GM12878 (cell line): Measurements from ENCODE around the gene TCF4. TPM values are rescaled to one million over a fixed set of nuclear protein-coding genes. Genes with fewer than 3 reads are reported as not detected.
A peak's percentile ranks its signal among the peaks of the same experiment; 100 is the strongest.

Experiments used
- ATAC-seq: fragments of 200-7000 bp; cut with Tn5 transposase; 3 replicates; pipeline ENCODE4 v1.9.1; 2020; ENCODE audit warnings: mild to moderate bottlenecking, moderate library complexity
- BruUV-seq: library from RNA; stranded (reverse); fragments of 400-500 nt; replicated peaks from 2 replicates; lab custom pipeline; 2021; lab: Mats Ljungman, UMichigan
- CTCF ChIA-PET: fragments of 300-600 bp; sonication (Branson Sonifier 250); formaldehyde crosslinking; extraction: SDS; loops from one replicate; lab custom pipeline; 2021; ENCODE audit warnings: inconsistent platforms; lab: Yijun Ruan, JAX
- POLR2A ChIA-PET: fragments of 350-600 bp; formaldehyde crosslinking; extraction: SDS; loops from one replicate; lab custom pipeline; 2021; ENCODE audit warnings: inconsistent platforms; lab: Charles Lee
- RAD21 ChIA-PET: fragments of 300-600 bp; sonication (Branson Sonifier 250); formaldehyde crosslinking; loops from one replicate; lab custom pipeline; 2023; ENCODE audit warnings: antibody characterized with exemption; ENCODE audit not compliant: unreplicated experiment; lab: Charles Lee
- SMC1A ChIA-PET: fragments of 300-600 bp; sonication (Branson Sonifier 250); formaldehyde crosslinking; loops from one replicate; lab custom pipeline; 2023; ENCODE audit not compliant: unreplicated experiment, uncharacterized antibody; lab: Charles Lee
- DNase-seq: peaks from one replicate; pipeline ENCODE4 v3.0.0-alpha.2; 2011; ENCODE audit warnings: low read depth, low spot score
- FAIRE-seq: peaks from 3 replicates; lab custom pipeline; 2011; peaks lifted over from hg19 to GRCh38; lab: Jason Lieb, UNC
- H2AFZ ChIP-seq: 2 replicates; pipeline ENCODE4 v1.6.0; 2011; ENCODE audit warnings: low read depth, low read length, control low read depth; ENCODE audit not compliant: control insufficient read depth
- H3K27ac ChIP-seq: 2 replicates; pipeline ENCODE4 v1.5.1; 2011; ENCODE audit warnings: control low read depth; ENCODE audit not compliant: control insufficient read depth, insufficient read depth
- H3K27me3 ChIP-seq, 2 experiments: replicated peaks in 1 of 2; 2 replicates each; pipeline versions ENCODE4 v1.6.0 to v1.6.1; 2011; ENCODE audit warnings: low read length in 1 of 2; ENCODE audit not compliant: control insufficient read depth in 2 of 2, insufficient read depth in 2 of 2
- H3K36me3 ChIP-seq, 2 experiments: 2 replicates each; pipeline ENCODE4 v1.5.1; 2011; ENCODE audit warnings: low read length in 1 of 2; ENCODE audit not compliant: control insufficient read depth in 2 of 2, insufficient read depth in 2 of 2
- H3K4me1 ChIP-seq: 2 replicates; pipeline ENCODE4 v1.6.1; 2011; ENCODE audit warnings: mild to moderate bottlenecking, low read length, moderate library complexity, mixed read lengths; ENCODE audit not compliant: control insufficient read depth, insufficient read depth
- H3K4me2 ChIP-seq: 2 replicates; pipeline ENCODE4 v1.6.0; 2011; ENCODE audit warnings: control low read depth; ENCODE audit not compliant: control insufficient read depth, insufficient read depth
- H3K4me3 ChIP-seq: fragments of 200-600 bp; sonication (generic); 2 replicates; pipeline ENCODE4 v1.5.1; 2016
- H3K79me2 ChIP-seq: 2 replicates; pipeline ENCODE4 v1.6.0; 2011; ENCODE audit warnings: low read length; ENCODE audit not compliant: control insufficient read depth, insufficient read depth
- H3K9ac ChIP-seq: 2 replicates; pipeline ENCODE4 v1.8.0; 2011; ENCODE audit warnings: low read length, control low read depth, mixed read lengths; ENCODE audit not compliant: control insufficient read depth, insufficient read depth
- H3K9me3 ChIP-seq: replicated peaks from 3 replicates; pipeline ENCODE4 v1.5.1; 2011; ENCODE audit warnings: mild to moderate bottlenecking, low read length; ENCODE audit not compliant: control insufficient read depth, insufficient read depth
- H4K20me1 ChIP-seq: 2 replicates; pipeline ENCODE4 v1.6.0; 2011; ENCODE audit not compliant: control insufficient read depth, insufficient read depth
- ATF2 ChIP-seq: IDR thresholded peaks from 2 replicates; pipeline ENCODE4 v1.6.1; 2012; ENCODE audit warnings: low read length, inconsistent platforms
- ATF7 ChIP-seq: fragments of 450-650 bp; IDR thresholded peaks from 2 replicates; pipeline ENCODE4 v1.6.1; 2016; ENCODE audit warnings: low read depth, mild to moderate bottlenecking
- BCL11A ChIP-seq: IDR thresholded peaks from 2 replicates; pipeline ENCODE4 v1.6.1; 2011; ENCODE audit warnings: low read depth, low read length
- CHD1 ChIP-seq: IDR thresholded peaks from 2 replicates; pipeline ENCODE4 v1.6.1; 2012; ENCODE audit warnings: low read depth, low read length, improper control_type of control experiment
- CREB1 ChIP-seq: IDR thresholded peaks from 2 replicates; pipeline ENCODE4 v1.6.1; 2012; ENCODE audit warnings: low read depth, mild to moderate bottlenecking, inconsistent platforms
- E2F4 ChIP-seq: IDR thresholded peaks from 2 replicates; pipeline ENCODE4 v1.6.1; 2012; ENCODE audit warnings: low read depth, low read length, improper control_type of control experiment
- EED ChIP-seq: sonication (generic); IDR thresholded peaks from 2 replicates; pipeline ENCODE4 v1.6.1; 2016; ENCODE audit warnings: antibody characterized with exemption, low read depth
- ESRRA ChIP-seq: IDR thresholded peaks from 2 replicates; pipeline ENCODE4 v1.6.1; 2012; ENCODE audit warnings: mild to moderate bottlenecking, low read length, improper control_type of control experiment
- FOXM1 ChIP-seq: IDR thresholded peaks from 2 replicates; pipeline ENCODE4 v1.6.1; 2012; ENCODE audit warnings: low read depth, mild to moderate bottlenecking, inconsistent platforms, low read length, moderate library complexity
- IKZF2 ChIP-seq, 2 experiments: fragments of 450-650 bp; IDR thresholded peaks; 2 replicates each; pipeline ENCODE4 v1.6.1; 2017; ENCODE audit warnings: mild to moderate bottlenecking in 2 of 2, moderate library complexity in 2 of 2
- IRF4 ChIP-seq: IDR thresholded peaks from 2 replicates; pipeline ENCODE4 v1.6.1; 2011; ENCODE audit warnings: low read depth, low read length
- JUNB ChIP-seq: IDR thresholded peaks from 2 replicates; pipeline ENCODE4 v1.6.1; 2016; ENCODE audit warnings: antibody characterized with exemption, mild to moderate bottlenecking
- MEF2A ChIP-seq: IDR thresholded peaks from 2 replicates; pipeline ENCODE4 v1.6.1; 2011; ENCODE audit warnings: low read depth, mild to moderate bottlenecking, low read length, moderate library complexity; ENCODE audit not compliant: insufficient read depth
- MTA3 ChIP-seq: IDR thresholded peaks from 2 replicates; pipeline ENCODE4 v1.6.1; 2012; ENCODE audit warnings: low read length, inconsistent platforms, borderline replicate concordance
- MYC ChIP-seq: IDR thresholded peaks from 2 replicates; pipeline ENCODE4 v1.6.1; 2011; ENCODE audit warnings: mild to moderate bottlenecking, low read length, moderate library complexity, inconsistent platforms; ENCODE audit not compliant: insufficient read depth, insufficient replicate concordance, insufficient read length, severe bottlenecking
- NFIC ChIP-seq: IDR thresholded peaks from 2 replicates; pipeline ENCODE4 v1.6.1; 2012; ENCODE audit warnings: low read depth, mild to moderate bottlenecking, inconsistent platforms, low read length, moderate library complexity
- PAX5 ChIP-seq: IDR thresholded peaks from 2 replicates; pipeline ENCODE4 v1.6.1; 2011; ENCODE audit warnings: low read depth, low read length, borderline replicate concordance
- RUNX3 ChIP-seq: IDR thresholded peaks from 2 replicates; pipeline ENCODE4 v1.6.1; 2012; ENCODE audit warnings: low read length, inconsistent platforms
- SIX5 ChIP-seq: IDR thresholded peaks from 2 replicates; pipeline ENCODE4 v1.6.1; 2011; ENCODE audit warnings: mild to moderate bottlenecking, low read depth, low read length, moderate library complexity; ENCODE audit not compliant: severe bottlenecking
- TCF3 ChIP-seq: IDR thresholded peaks from 2 replicates; pipeline ENCODE4 v1.6.1; 2012; ENCODE audit warnings: low read depth, mild to moderate bottlenecking, low read length, borderline replicate concordance; ENCODE audit not compliant: insufficient read depth
- whole genome bisulfite sequencing: methylation state at CpG from one replicate; pipeline ENCODE4 v1.1.6; 2016; ENCODE audit warnings: low lambda C conversion rate; ENCODE audit not compliant: insufficient replicate concordance, insufficient coverage; ENCODE audit errors: missing lambda C conversion rate; 5-methylcytosine and 5-hydroxymethylcytosine counted together
- in situ Hi-C: fragments of 300-500 bp; cut with MboI; formaldehyde crosslinking; loops from 9 replicates; pipeline ENCODE4 v1.14.3; 2018; ENCODE audit warnings: mixed read lengths
- intact Hi-C: fragments of 100-400 bp; cut with micrococcal nuclease; formaldehyde crosslinking; loops from one replicate; pipeline ENCODE4 v1.14.2; 2022; ENCODE audit not compliant: unreplicated experiment
- polyA plus RNA-seq, 11 experiments: library from polyadenylated mRNA; depleted of rRNA in 4 of 11; unstranded in 6 of 11; stranded (reverse) in 5 of 11; fragments of >200 nt; fragmentation: Nextera tagmentation in 4 of 11; fragmentation: Illumina TruSeq in 1 of 11; extraction: Ambion mirVana in 4 of 11; extraction: Trizol in 1 of 11; gene quantifications; 1 replicate in 1 of 11; 2 replicates in 10 of 11; pipeline versions ENCODE4 v1.2.1 to v1.2.3, GENCODE V29; 2011 to 2016; ENCODE audit warnings: inconsistent platforms in 2 of 11, missing spikeins in 2 of 11, low read depth in 1 of 11
- total RNA-seq, 4 experiments: library from RNA; depleted of rRNA in 3 of 4; stranded (reverse); fragments of >200 nt in 3 of 4; fragmentation: Illumina TruSeq in 1 of 4; extraction: Trizol in 1 of 4; gene quantifications; 2 replicates each; pipeline versions ENCODE4 v1.2.1 to v1.2.3, GENCODE V29; 2013 to 2021

TCF4 gene
- total and polyA plus RNA-seq, 10 of the 15 experiments (the other 5 are each of a cell fraction or from before 2014, with no cell fraction given), result 15.2 to 94.0 (median 31.5) TPM

- TF ChIP-seq EED, result no peak
Measured at GRCh38 chr18:55290898-55291297, 297.1 kb downstream of the TCF4 start (continued).

GRCh38 chr18:55289775-55290174, 298.2 kb downstream of the TCF4 start:
- ChIA-PET RAD21 (interaction anchor here (0.9 to 1.0 kb wide), 2 partner anchors 17 to 55 kb away, joined by 3 to 4 read pairs; no protein-coding TSS in a partner anchor), POLR2A (interaction anchor here (1.2 to 1.6 kb wide), 2 partner anchors 21 to 39 kb away, joined by 3 to 4 read pairs; no protein-coding TSS in a partner anchor), CTCF (interaction anchor here (0.7 to 1.7 kb wide), 4 partner anchors 8 to 159 kb away, joined by 3 to 5 read pairs (median 4); no protein-coding TSS in a partner anchor), SMC1A (interaction anchor here (0.9 to 1.9 kb wide), 3 partner anchors 21 to 55 kb away, joined by 3 to 5 read pairs (median 3); no protein-coding TSS in a partner anchor)
- Histone ChIP-seq H2AFZ (no peak overlapping the region), H3K79me2 (peaks cover 88% of the 10 kb centered on the region), H3K4me3 (no peak overlapping the region), H3K4me2 (no peak overlapping the region; the same call in 1 of the 2 replicates), H3K9me3 (no peaks in the 10 kb centered on the region; the same call in 2 of the 3 replicates), H3K9ac (no peak overlapping the region), H3K27me3 (no peaks in the 10 kb centered on the region), H3K4me1 (0 out of 2 replicates have a peak, but pooled peaks cover 3% of the 10 kb centered on the region), H3K27ac (no peak overlapping the region), H3K36me3 (peaks cover 1 to 11% of the 10 kb centered on the region in 2 experiments; a peak in 2 of 4 replicates), H4K20me1 (no peaks in the 10 kb centered on the region; the same call in 1 of the 2 replicates)
- no TSS peak for BruUV-seq
- 3% methylated on average over 2 of the region's 2 CpGs for WGBS
- in situ Hi-C loops, result no loop called here
- ATAC-seq (peak; percentile 89), FAIRE-seq (peak; percentile 38), DNase-seq (no peak)
- intact Hi-C loops, result no loop called here
- no peak for TF ChIP-seq E2F4
- 0 out of 2 replicates have a peak, but pooled peaks have one; percentile 16 for TF ChIP-seq MEF2A
- no peak for TF ChIP-seq SIX5
- peak; percentile 65 for TF ChIP-seq RUNX3
- no peak for TF ChIP-seq CHD1
- peak; percentile 38; the same call in 1 of the 2 replicates for TF ChIP-seq ATF7
- TF ChIP-seq MYC, result no peak
- 0 out of 4 replicates have a peak, but pooled peaks of 1 of the 2 experiments have one; percentile 20 for TF ChIP-seq IKZF2 (IDR thresholded peaks at IDR 0.05)
- TF ChIP-seq NFIC, result peak; percentile 64
- peak; percentile 70 for TF ChIP-seq JUNB
- TF ChIP-seq FOXM1, result peak; percentile 57; the same call in 1 of the 2 replicates
- no peak for TF ChIP-seq ESRRA
- TF ChIP-seq ATF2, result peak; percentile 85
- TF ChIP-seq MTA3, result 0 out of 2 replicates have a peak, but pooled peaks have one; percentile 50
- TF ChIP-seq TCF3, result 0 out of 2 replicates have a peak, but pooled peaks have one; percentile 45
- TF ChIP-seq IRF4, result peak; percentile 45; the same call in 1 of the 2 replicates
- peak; percentile 92 for TF ChIP-seq PAX5
- TF ChIP-seq BCL11A, result peak; percentile 38; the same call in 1 of the 2 replicates
- 0 out of 2 replicates have a peak, but pooled peaks have one; percentile 27 for TF ChIP-seq CREB1
